22Rv1 (cell line): ENCODE results near the gene KRTAP5-7.

Source experiments
- CTCF ChIP-seq: fragments of 450-650 bp; IDR thresholded peaks from 2 replicates; pipeline ENCODE4 v1.5.1; 2017; ENCODE audit warnings: mild to moderate bottlenecking
- ZFX ChIP-seq: fragments of 450-650 bp; IDR thresholded peaks from 2 replicates; pipeline ENCODE4 v1.6.1; 2017; ENCODE audit warnings: antibody characterized with exemption, borderline replicate concordance

DNA sequence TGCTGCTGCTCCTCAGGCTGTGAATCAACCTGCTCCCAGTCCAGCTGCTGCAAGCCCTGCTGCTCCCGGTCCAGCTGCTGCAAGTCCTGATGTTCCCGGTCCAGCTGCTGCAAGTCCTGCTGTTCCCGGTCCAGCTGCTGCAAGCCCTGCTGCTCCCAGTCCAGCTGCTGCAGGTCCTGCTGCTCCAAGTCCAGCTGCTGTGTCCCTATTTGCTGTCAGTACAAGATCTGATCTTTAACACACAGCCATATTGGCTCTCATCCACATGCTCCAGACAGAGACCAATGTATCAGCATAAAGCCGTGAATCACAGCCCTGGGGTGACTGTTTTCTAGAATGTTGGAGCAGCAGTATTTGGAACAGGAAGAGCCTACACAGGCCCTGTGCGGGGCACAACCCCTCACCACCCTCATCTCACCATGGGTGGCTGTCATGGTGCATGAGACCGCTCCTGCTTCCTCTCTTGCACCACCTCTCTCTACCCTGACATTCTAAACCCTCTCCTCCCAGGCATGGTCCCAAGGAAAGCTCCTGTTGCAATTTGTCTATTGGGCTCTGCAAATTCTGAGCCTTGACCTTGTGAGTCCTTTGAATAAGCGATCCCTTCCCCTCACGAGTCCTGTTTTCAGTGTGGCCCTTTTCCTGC lies 41.8 kb downstream of the KRTAP5-7 start:
- TF ChIP-seq CTCF (no peak), ZFX (no peak)
